HepG2 (cell line): ENCODE results near the gene GNAS.
A peak's percentile ranks its signal among the peaks of the same experiment; 100 is the strongest.

Experiments
- CTCF ChIP-seq: sonication (generic); formaldehyde crosslinking; IDR thresholded peaks from 2 replicates; pipeline ENCODE4 v1.5.0; 2020; ENCODE audit warnings: mild to moderate bottlenecking, missing genetic modification reagents, moderate library complexity
- NR2C2 ChIP-seq: sonication (generic); formaldehyde crosslinking; IDR thresholded peaks from 2 replicates; pipeline ENCODE4 v1.4.0; 2020; ENCODE audit warnings: missing genetic modification reagents, mild to moderate bottlenecking, moderate library complexity, borderline replicate concordance
- SP1 ChIP-seq, 2 experiments: fragments of 450-650 bp in 1 of 2; sonication (generic) in 1 of 2; formaldehyde crosslinking in 1 of 2; IDR thresholded peaks; 2 replicates each; pipeline versions ENCODE4 v1.4.0 to v1.6.1; 2016 to 2020; ENCODE audit warnings: missing genetic modification reagents in 1 of 2
- ZFX ChIP-seq: sonication (generic); formaldehyde crosslinking; IDR thresholded peaks from 2 replicates; pipeline ENCODE4 v1.4.0; 2020; ENCODE audit warnings: mild to moderate bottlenecking, low read depth, missing genetic modification reagents, moderate library complexity

GRCh38 chr20:58892141-58892931 is 39.8 kb downstream of the GNAS start:
- peak; percentile 74; the same call in 1 of the 2 replicates for TF ChIP-seq ZFX (CRISPR knock-in tag)
- TF ChIP-seq CTCF (CRISPR knock-in tag), result peak; percentile 59
- no peak for TF ChIP-seq SP1 (IDR thresholded peaks at IDR 0.05)
- TF ChIP-seq SP1 (CRISPR knock-in tag; IDR thresholded peaks at IDR 0.05), result no peak
- no peak for TF ChIP-seq NR2C2 (CRISPR knock-in tag)
